Measurements from ENCODE around the gene CD151.
A peak's percentile ranks its signal among the peaks of the same experiment; 100 is the strongest.

GRCh38 chr11:818396-819128 is 14.2 kb upstream of the CD151 start, which contains the start of gene PNPLA2:
- TF ChIP-seq CTCF (IDR thresholded peaks at IDR 0.05): no peak
- peak; percentile 18 for TF ChIP-seq POLR2AphosphoS5 (IDR thresholded peaks at IDR 0.05)

Measured in gastroesophageal sphincter (tissue), 3 donors.